IPS-NIHi7 (cell line): ENCODE data around the gene GAK.

Experiments
- DNase-seq: peaks from one replicate; pipeline ENCODE4 v3.0.0; 2012; ENCODE audit warnings: mixed read lengths; ENCODE audit errors: extremely low spot score

Gene GAK

GRCh38 chr4:964346-965025 is 32.4 kb upstream of the GAK start:
- DNase-seq = no peak

GRCh38 chr4:963276-964225 is 31.4 kb upstream of the GAK start:
- no peak for DNase-seq

DNA sequence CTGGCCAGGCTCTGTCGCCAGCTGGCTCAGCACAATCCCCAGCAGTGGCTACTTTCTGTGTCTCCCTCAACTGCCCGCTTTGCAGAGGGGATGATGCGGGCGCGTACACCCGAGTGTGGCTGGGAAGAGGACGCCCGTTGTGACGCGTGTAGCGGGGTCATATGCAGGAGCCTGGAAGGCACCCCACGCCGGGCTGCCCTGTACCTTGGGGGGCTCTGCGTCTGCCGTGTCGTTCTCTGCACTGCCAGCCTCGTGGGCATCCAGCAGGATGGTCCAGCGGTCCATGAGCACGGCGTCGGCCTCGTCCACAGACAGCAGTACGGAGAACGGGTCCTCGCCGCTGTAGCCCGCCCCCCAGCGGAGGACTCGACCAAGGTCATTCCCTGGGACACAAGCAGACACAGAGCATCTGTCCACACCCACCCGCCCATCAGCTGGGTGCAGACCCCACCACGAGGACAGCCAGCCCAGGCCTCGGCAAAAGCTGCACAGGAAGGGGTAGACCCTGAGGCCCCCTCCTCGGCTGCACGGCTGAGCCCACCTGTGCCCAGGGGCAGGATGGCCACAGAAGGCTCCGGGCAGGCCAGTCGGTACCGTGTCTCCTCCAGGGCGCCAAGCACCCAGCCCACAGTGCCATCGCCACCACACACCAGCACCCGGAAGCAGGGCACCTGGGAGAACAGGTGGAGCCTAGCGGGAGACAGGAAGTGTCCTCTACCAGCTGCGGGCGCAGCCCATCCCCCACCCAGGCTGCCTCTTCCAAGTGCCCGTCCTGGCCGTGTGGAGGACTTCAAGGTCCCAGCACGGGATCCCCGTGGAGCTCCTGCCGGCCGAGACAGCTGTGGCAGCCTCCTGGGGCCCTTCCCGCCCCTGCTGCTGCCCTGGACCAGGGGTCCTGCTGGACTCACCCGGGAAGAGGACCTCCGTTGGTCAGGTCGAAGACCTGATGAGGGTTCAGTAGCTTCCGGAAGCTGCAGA is 30.4 kb upstream of the GAK start:
- DNase-seq = no peak

DNA sequence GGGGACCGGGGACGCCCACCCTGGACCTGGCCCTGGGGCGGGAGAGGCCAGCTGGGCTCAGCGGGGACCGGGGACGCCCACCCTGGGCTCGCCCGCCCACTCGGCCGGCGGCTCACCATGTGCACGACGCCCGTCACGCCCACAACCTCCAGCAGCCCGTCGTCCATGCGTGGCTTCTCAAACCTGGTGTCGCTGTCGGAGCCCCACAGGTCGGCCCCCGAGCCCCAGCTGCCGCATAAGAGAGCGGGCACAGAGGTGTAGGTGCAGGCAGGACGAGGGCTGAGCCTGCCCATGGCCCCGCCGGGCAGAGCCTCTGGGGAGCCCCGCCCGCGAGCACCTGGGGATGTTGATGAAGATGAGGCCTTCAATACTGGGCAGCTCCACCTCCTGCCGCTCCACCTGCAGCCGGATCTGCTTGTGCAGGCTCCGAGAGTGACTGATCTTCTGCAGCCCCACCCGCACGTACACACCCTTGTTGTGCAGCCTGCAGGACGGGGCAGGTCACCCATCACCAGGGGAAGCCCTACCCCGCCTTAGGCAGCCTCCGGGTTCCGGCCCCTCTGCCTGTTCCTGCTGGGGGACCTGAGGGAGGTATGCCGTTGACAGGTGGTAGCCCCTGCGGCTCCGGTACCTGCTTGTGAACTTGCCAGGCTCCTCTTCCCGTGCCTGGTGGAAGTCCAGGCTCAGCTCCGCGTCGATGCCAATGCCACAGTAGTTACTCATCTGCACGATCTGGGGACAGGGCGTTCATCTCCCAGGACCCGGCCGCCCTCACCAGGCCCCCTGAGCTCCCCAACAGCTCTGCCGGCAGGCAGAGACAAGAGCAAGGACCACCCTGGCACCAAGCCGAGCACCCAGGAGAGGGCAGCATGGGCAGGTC is 29.5 kb upstream of the GAK start:
- no peak for DNase-seq

DNA sequence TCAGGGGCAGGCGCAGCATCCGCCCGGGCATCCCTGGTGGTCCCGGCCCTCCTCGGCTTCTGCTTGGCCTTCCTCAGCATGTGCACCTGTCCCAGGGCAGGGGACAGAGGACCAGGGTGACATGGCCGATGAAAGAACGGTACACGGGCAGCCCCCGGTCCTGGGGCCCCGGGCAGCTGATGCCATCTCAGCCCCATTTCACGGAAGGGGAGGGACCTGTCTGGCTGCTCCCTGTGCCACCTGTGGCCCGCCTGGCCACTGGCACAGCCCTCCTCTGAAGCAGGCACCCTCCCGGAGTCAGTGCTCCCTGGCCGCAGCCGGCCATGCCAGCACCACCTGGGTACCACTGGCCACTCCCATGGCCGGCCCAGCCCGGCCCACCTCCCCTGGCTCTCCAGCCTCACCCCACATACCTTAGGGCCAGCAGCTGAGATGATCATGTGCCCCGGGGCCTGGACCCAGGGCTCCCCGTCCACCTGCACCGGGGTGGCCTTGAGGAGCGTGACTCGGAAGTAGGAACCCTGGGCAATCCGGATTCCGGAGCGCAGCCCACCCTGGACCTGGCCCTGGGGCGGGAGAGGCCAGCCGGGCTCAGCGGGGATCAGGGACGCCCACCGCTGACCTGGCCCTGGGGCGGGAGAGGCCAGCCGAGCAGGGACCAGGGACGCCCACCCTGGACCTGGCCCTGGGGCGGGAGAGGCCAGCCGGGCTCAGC is 28.7 kb upstream of the GAK start:
- no peak for DNase-seq

DNA sequence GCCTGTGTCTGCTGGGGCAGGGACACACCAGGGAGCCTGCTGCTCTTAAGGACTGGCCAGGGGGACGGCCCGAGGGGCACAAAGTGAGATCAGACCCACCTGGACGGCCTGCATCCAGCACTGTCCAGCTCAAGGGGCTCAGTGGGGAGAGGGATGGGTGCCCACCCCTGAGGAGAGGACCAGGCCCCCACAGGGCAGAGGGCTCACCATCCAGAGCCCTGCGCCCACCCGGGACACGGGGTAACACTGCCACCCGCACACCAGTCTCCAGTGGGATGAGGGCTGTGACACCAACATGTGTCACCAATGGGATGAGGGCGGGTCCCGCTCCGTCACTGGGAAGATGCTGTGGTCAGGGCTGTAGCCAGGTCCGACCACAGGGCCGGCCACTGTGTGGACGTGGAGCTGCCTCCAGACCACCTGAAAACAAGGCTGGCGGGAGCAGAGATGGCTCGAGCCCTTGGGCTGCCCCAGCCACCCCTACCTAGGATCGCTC is 28.1 kb upstream of the GAK start:
- DNase-seq = no peak

DNA sequence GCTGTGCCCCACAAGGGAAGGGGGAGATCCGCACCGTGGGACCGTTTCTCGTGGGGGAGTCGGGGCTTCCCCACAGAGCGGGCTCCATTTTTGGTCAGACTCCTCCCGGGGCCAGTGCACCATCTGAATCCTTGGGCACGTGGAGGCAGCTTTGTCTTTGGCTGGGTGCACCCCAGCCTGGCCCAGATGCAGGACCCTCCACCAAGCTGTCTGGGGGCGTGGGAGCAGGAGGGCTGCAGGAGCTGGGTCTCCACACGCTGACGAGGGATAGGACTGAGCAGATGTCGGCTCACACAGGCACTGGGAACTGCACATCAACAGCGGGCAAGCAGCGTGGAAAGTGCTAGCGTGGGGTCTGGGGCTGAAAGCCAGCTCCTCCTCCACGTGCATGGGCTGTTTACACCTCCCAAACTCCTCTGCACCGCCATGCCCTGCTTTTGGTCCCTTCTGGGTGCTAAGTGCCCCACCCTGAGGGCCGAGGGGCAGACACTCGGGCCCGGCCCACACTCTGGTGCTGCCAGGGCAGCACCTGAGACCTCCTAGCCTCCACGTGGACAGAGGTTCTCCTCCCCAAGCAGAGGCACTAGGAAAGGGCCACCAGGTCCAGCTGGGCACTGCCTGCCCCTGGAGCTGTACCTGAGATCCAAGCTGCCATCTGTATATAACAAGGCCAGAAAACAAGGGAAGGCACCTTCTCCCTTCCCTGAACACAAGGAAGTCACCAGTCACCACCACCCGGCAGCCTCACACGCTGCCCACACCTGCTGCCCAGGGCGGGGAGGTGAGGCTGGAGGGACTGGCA is 27.4 kb upstream of the GAK start:
- no peak for DNase-seq

GRCh38 chr4:958696-959337 is 26.7 kb upstream of the GAK start:
- DNase-seq = no peak

DNA sequence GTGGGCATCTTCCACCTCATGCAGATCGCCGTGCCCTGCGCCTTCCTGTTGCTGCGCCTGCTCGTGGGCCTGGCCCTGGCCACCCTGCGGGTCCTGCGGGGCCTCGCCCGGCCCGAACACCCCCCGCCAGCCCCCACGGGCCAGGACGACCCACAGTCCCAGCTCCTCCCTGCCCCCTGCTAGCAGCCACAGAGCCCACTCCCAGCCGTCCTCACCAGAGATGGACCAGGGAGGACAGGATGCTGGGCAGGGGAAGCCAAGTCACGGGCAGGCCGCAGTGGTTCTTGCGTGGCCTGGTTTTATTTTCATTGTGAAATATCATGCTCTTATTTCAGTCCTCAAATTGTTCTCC is 26.2 kb upstream of the GAK start:
- DNase-seq = no peak

DNA sequence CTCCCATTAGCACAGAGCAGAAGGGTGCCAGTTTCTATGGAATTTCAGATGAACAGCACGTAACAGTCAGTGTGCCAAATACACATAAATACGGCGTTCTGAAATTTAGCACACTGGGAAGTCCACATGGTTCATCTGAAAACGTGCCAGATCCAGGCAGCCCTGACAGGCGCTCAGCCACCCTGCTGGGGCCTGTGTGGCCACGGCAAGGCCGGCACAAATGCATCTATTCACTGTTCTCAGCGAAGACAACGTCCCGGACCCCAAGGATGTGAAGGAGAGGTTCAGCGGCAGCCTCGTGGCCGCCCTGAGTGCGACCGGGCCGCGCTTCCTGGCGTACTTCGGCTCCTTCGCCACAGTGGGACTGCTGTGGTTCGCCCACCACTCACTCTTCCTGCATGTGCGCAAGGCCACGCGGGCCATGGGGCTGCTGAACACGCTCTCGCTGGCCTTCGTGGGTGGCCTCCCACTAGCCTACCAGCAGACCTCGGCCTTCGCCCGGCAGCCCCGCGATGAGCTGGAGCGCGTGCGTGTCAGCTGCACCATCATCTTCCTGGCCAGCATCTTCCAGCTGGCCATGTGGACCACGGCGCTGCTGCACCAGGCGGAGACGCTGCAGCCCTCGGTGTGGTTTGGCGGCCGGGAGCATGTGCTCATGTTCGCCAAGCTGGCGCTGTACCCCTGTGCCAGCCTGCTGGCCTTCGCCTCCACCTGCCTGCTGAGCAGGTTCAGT is 25.6 kb upstream of the GAK start:
- no peak for DNase-seq

DNA sequence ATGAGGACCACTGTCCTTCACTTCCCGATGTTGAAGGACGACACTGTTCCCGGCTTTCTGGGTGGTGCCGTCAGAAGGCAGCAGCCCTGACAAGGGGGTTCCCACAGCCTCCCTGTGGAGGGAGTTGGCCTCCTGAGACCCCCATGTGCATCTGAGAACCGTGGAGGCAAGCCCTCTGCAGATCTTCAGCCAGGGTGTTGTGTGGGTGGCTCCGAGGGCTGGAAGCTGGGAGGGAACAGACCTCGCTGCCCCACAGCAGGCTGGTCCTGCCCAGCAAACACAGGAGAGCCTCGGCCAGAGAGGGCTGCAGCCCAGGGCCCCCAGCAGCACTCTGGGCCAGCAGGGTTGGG is 25.1 kb upstream of the GAK start:
- no peak for DNase-seq

DNA sequence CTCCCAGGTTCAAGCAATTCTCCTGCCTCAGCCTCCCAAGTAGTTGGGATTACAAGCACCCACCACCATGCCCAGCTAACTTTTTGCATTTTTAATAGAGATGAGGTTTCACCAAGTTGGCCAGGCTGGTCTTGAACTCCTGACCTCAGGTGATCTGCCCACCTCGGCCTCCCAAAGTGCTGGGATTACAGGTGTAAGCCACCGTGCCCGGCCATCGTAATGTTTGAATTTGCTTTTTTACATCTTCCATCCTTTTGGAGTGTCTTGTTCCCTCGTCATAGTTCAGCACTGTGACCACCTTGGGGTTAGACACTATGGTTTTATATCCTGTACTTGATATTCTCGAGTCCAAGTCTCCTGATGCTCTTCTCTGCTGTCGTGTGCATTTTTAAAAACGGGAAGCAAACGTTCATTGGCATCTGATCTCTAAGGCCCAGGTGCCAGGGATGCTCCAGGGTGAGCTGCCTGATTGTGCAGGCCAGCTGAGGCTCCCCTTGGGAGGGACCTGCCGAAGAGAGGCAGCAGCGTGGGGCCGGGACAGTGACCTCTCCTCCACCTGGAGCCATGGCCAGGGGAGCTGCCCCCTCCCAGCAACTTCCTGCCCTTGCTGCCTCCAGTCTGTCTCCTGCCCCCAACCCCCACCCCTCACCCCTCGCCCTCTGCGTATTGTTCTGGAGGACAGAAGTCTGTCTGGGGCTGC is 24.6 kb upstream of the GAK start:
- no peak for DNase-seq

GRCh38 chr4:955931-956381 is 23.8 kb upstream of the GAK start:
- DNase-seq = no peak

- DNase-seq = no peak
Measured at GRCh38 chr4:955161-955921, 23.2 kb upstream of the GAK start.

DNA sequence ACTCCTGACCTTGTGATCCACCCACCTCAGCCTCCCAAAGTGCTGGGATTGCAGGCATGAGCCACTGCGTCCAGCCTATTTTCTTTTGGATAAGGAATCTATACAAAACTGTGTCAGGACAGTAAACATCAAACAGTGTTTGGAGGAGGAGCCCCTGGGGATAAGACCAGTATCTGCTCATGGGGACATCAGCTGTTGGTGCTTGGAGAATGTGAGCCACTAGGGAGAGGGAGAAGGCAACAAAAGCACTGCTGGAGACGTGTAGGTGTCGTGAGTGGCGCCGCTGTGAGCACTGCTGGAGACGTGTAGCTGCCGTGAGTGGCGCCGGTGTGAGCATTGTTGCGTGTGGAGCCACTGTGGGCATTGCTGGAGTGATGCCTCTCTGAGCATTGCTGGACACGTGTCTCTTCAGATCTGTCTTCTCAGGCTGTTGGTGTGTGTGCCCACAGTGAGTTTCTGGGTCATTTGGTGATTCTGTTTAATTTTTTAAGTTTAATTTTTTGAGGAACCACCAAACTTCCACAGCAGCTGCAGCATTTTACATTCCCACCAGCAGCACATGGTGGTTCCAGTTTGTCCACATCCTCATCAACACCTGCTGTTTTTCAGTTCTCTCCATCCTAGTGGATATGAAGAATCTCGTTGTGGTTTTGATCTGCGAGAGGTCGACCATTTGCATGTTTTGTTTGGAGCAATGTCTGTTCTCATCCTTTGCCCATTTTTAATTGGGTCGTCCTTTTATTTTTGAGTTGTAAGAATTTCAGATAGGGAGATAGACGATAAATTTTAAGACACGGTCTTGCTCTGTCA is 22.3 kb upstream of the GAK start:
- DNase-seq = no peak

GRCh38 chr4:953574-953915 is 21.4 kb upstream of the GAK start:
- DNase-seq = no peak
